ENCODE data around the gene FKRP.

DNA sequence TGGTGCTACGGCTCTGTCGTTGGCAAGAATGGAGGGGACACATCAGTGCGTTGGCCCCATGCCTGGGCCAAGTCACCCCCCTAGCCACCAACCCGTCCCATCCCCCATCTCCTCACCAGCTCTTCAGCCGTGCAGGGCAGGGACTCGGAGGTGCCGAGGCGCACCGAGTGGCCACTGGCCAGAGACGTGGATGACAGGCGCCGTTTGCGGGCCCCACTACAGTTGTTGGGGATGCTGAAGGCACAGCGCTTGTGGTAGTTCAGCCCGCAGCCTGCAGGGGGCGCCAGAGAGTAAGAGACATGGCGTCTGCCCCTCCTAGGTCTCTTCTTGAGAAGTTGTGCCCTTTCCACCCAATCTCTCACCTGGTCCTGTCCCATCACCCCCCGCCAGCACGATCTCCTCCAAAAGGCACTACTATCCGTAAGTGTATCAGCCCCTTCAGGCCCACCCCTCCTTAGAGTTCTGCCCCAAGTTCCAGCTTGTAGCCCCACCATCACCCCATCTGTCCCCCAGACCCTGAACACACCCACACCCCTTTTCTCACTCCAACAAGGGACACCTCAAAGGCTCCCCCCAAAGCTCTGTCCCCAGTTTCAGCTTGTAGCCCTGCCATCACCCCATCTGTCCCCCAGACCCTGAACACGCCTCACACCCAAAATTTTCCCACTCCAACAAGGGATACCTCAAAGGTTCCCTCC lies 41.3 kb upstream of the FKRP start:
- TF ChIP-seq EP300 (IDR thresholded peaks at IDR 0.05) (no peak), ZC3H11A (IDR thresholded peaks at IDR 0.05) (no peak), ESRRA (IDR thresholded peaks at IDR 0.05; ENCODE audit: borderline replicate concordance, low read length) (no peak), MYC (IDR thresholded peaks at IDR 0.05; ENCODE audit: borderline replicate concordance, low read length) (no peak), POLR2A (IDR thresholded peaks at IDR 0.05; ENCODE audit: low read length) (no peak), RCOR1 (IDR thresholded peaks at IDR 0.05; ENCODE audit: low read depth, low read length) (no peak), MAFK (IDR thresholded peaks at IDR 0.05; ENCODE audit: partially characterized antibody) (no peak)
- TF ChIP-seq, protein P1, sequence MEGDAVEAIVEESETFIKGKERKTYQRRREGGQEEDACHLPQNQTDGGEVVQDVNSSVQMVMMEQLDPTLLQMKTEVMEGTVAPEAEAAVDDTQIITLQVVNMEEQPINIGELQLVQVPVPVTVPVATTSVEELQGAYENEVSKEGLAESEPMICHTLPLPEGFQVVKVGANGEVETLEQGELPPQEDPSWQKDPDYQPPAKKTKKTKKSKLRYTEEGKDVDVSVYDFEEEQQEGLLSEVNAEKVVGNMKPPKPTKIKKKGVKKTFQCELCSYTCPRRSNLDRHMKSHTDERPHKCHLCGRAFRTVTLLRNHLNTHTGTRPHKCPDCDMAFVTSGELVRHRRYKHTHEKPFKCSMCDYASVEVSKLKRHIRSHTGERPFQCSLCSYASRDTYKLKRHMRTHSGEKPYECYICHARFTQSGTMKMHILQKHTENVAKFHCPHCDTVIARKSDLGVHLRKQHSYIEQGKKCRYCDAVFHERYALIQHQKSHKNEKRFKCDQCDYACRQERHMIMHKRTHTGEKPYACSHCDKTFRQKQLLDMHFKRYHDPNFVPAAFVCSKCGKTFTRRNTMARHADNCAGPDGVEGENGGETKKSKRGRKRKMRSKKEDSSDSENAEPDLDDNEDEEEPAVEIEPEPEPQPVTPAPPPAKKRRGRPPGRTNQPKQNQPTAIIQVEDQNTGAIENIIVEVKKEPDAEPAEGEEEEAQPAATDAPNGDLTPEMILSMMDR (IDR thresholded peaks at IDR 0.05) = peak; percentile 88
- TF ChIP-seq, protein P2, sequence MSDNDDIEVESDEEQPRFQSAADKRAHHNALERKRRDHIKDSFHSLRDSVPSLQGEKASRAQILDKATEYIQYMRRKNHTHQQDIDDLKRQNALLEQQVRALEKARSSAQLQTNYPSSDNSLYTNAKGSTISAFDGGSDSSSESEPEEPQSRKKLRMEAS (IDR thresholded peaks at IDR 0.05) = no peak

Measured in A549 (cell line).